Activated naive CD8-positive, alpha-beta T cell treated with anti-CD3 and anti-CD28 coated beads, Interleukin-2, amount 10 ng/mL, durations not matched to agents 7 days and 5 days (primary cell): ENCODE results near the gene CD164L2. TPM values are rescaled to one million over a fixed set of nuclear protein-coding genes. Genes with fewer than 3 reads are reported as not detected.
A peak's percentile ranks its signal among the peaks of the same experiment; 100 is the strongest.

Experiments
- ATAC-seq: fragments of 150-1000 bp; cut with Tn5 transposase; one replicate; pipeline ENCODE4 v1.10.0; 2021; ENCODE audit warnings: low read depth, moderate library complexity
- POLR2A ChIA-PET: fragments of 350-600 bp; sonication (Branson Sonifier 250); formaldehyde crosslinking; loops from one replicate; lab custom pipeline; 2021; ENCODE audit warnings: antibody characterized with exemption; lab: Charles Lee
- DNase-seq: peaks from one replicate; pipeline ENCODE4 v3.0.0; 2021
- H3K27ac Mint-ChIP-seq: one replicate; pipeline ENCODE4 v1.8.0; 2022; ENCODE audit warnings: mild to moderate bottlenecking, mixed read lengths
- H3K27me3 Mint-ChIP-seq: one replicate; pipeline ENCODE4 v1.8.0; 2022; ENCODE audit warnings: mild to moderate bottlenecking, moderate library complexity, mixed read lengths
- H3K36me3 Mint-ChIP-seq: one replicate; pipeline ENCODE4 v1.8.0; 2021; ENCODE audit warnings: mild to moderate bottlenecking, mixed read lengths
- H3K4me1 Mint-ChIP-seq: one replicate; pipeline ENCODE4 v1.8.0; 2021; ENCODE audit warnings: mixed read lengths
- H3K4me3 Mint-ChIP-seq: one replicate; pipeline ENCODE4 v1.8.0; 2022; ENCODE audit warnings: mild to moderate bottlenecking, moderate library complexity, mixed read lengths
- H3K9me3 Mint-ChIP-seq: one replicate; pipeline ENCODE4 v1.8.0; 2021; ENCODE audit warnings: mixed read lengths
- total RNA-seq, 2 experiments: library from RNA; stranded (reverse); gene quantifications; one replicate each; pipeline ENCODE4 v1.2.3, GENCODE V29; 2021

Gene CD164L2
- total RNA-seq, 2 experiments from 2014 or later, result not detected

GRCh38 chr1:27330786-27331185 lies 52.3 kb downstream of the CD164L2 start:
- DNase-seq (no peak), ATAC-seq (no peak)
- POLR2A ChIA-PET, result no interaction called here
- no peak overlapping the region for H3K4me3 Mint-ChIP-seq
- peaks cover 3% of the 10 kb centered on the region for H3K36me3 Mint-ChIP-seq
- H3K4me1 Mint-ChIP-seq, result peaks cover 18% of the 10 kb centered on the region
- no peaks in the 10 kb centered on the region for H3K9me3 Mint-ChIP-seq
- no peaks in the 10 kb centered on the region for H3K27me3 Mint-ChIP-seq
- H3K27ac Mint-ChIP-seq, result peak overlapping the region; percentile 28

Other genes with a start within 250 kb of the CD164L2 start
- 10 to 100 TPM; 23.7 to 24.5 TPM for gene SLC9A1, start 228.2 kb downstream of the CD164L2 start, total RNA-seq
- gene WDTC1, start 148.7 kb downstream of the CD164L2 start, total RNA-seq, result 10 to 100 TPM; 41.5 to 43.0 TPM
- 10 to 100 TPM; 35.8 to 40.4 TPM for gene TMEM222, start 61.2 kb downstream of the CD164L2 start, total RNA-seq
- gene SYTL1, start 41.3 kb downstream of the CD164L2 start, total RNA-seq, result 100 to 1,000 TPM; 103 to 105 TPM
- 1 to 10 TPM; 8.6 to 9.0 TPM for gene MAP3K6, start 16.4 kb downstream of the CD164L2 start, total RNA-seq
- not detected for gene FCN3, start 8.5 kb downstream of the CD164L2 start, total RNA-seq
- gene GPR3, start 9.3 kb upstream of the CD164L2 start, total RNA-seq, result under 1 TPM; 0.42 to 0.43 TPM
- gene WASF2, start 106.8 kb upstream of the CD164L2 start, total RNA-seq, result 100 to 1,000 TPM; 139 to 148 TPM
- gene AHDC1, start 220.8 kb upstream of the CD164L2 start, total RNA-seq, result 10 to 100 TPM; 21.6 to 22.2 TPM